ENCODE results near the gene PCBP4.

DNA sequence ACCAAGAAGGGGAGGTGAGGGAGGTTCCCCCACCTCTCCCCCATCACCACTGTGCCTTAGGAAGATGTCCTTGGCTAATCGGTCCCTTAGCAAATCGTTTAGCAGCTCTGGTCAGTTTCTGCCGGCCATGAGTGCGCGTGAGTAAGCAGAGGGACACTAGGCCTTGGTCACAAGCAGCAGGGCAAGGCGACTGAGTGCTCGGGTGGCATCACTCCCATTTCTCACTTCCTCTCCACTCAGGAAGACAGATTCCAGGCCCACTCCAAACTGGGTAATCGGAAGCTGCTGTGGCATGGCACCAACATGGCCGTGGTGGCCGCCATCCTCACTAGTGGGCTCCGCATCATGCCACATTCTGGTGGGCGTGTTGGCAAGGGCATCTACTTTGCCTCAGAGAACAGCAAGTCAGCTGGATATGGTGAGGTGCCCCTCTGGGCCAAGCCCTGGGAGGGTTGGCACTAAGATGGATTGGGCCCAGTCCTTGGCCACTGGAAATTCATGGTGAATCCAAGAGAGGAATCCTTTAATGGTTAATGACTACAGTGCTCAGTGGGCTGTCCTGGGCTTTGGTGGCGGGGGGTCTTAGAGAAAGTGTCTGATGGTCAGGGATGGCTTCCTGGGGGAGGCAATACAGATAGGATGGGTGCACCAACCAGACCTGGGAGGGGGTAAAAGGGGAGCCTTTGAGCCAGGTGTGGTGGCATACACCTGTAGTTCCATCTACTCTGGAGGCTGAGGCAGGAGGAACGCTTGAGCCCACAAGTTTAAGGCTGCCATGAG, 21.1 kb downstream of the PCBP4 start:
- TF ChIP-seq, protein P1, sequence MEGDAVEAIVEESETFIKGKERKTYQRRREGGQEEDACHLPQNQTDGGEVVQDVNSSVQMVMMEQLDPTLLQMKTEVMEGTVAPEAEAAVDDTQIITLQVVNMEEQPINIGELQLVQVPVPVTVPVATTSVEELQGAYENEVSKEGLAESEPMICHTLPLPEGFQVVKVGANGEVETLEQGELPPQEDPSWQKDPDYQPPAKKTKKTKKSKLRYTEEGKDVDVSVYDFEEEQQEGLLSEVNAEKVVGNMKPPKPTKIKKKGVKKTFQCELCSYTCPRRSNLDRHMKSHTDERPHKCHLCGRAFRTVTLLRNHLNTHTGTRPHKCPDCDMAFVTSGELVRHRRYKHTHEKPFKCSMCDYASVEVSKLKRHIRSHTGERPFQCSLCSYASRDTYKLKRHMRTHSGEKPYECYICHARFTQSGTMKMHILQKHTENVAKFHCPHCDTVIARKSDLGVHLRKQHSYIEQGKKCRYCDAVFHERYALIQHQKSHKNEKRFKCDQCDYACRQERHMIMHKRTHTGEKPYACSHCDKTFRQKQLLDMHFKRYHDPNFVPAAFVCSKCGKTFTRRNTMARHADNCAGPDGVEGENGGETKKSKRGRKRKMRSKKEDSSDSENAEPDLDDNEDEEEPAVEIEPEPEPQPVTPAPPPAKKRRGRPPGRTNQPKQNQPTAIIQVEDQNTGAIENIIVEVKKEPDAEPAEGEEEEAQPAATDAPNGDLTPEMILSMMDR (IDR thresholded peaks at IDR 0.05 in 8 of 11, conservative IDR thresholded peaks at IDR 0.05 in 3 of 11) = no peak
- no peak for TF ChIP-seq POLR2AphosphoS5 (IDR thresholded peaks at IDR 0.05)
